ENCODE measurements around the gene MKLN1.
A peak's percentile ranks its signal among the peaks of the same experiment; 100 is the strongest.

The MKLN1 gene

DNA sequence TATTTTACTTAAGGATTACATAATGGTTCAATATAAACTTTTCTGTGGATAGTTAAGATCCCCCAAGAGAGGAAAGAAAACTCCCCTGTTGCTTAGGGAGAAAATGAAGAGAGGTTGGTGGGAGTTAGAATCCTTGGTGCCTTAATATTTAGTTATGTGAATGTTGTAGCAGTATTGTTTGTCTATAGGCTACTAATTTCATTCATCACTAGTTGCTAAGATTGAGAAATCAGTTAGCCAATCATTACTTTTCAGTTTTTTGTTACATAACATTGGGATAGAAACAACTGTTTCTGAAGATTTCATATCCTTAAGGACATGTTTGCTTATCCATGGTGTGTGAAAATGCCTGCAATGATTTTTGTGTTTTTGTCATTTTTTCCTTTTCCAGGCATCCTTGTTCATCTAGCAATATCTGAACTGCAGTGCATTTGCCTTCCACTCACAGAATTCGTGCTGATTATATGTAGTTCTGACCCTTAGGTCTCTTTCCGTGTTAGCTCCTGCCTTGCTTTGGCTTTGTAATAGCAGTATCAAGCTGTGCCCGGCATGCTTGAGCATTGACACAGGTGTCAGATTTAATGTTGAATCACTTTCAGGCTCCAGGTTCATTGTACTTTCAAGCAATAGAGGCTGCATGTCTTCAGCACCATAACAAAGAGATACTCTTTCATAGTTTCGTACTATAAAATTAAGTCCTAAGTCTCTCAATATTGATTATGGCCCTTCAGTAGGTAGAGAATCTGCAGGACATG, 143.8 kb downstream of the MKLN1 start:
- no peak for DNase-seq

DNA sequence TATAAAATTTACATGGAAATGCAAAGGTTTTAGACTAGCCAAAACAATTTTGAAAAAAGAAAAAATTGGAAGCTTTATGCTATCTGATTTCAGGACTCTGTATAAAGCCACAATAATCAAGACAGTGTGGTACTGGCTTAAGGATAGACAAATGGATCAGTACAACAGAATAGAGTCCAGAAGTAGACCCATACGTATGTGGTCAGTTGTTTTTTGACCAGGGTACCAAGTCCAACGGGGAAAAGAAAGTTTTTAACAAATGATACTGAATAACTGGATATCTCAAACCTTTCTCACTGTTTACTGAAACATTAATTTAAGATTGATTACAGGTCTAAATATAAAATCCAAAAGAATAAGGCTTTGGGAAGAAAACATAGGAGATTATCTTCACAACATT, 149.1 kb downstream of the MKLN1 start:
- no peak for DNase-seq

DNA sequence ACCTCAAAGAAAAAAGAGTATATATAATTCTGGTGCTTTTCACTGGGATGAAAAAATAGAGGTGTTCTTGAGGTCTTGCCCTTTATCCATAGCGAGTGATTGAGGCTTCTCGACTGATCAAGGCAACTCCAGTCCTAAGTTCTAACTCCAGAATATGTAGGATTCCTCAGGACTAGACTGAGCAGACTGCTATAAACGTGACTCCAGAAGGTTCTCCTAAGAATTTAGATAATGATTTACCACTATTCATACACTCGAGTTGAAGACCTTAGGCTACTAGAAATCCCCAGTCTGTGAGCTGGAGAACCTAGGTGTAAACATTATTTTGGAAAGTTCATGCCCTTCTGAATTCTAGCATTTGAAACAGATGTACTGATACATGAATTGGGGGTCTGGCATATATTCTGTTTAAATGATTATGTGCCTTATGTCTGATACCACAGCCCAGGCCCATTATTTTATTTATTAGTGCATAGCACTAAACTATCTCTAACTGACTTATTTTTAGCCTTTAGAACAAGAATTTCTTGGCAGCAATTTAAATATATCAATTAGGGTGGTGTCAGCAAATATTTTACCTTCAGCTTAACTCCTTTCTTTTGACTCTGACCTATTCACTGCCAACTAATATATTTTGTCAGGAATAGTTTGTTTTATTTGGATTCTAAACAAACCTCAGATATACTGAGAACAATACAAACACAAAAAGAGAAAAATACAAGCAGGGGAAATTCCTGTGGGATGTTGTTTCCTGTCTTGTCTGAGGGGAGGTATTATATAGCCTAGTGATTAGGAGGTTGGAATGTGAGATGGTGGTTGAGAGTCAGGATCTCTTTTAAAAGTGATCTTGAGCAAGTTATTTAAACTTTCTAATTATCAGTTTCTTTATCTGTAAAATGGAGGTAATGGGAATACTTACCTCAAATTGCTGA, 153.0 kb downstream of the MKLN1 start:
- no peak for DNase-seq

DNA sequence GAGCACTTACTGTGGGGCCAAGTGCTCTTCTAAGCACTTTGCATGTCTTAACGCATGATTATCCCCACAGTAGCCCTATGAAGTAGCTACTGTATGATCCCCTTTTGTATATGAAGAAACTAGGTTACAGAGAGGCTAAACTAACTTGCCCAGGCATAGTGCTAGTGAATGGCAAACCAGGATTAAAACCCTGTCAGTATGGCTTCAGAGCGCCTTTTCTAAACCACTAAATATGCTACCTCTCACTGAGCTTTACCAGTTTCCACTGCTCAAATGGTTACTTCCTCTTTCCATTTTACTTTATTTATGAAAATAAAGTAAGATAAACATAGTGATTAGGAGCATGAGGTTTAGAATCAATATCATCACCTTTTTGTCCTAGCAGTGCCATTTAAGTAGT, 155.1 kb downstream of the MKLN1 start:
- no peak for DNase-seq

DNA sequence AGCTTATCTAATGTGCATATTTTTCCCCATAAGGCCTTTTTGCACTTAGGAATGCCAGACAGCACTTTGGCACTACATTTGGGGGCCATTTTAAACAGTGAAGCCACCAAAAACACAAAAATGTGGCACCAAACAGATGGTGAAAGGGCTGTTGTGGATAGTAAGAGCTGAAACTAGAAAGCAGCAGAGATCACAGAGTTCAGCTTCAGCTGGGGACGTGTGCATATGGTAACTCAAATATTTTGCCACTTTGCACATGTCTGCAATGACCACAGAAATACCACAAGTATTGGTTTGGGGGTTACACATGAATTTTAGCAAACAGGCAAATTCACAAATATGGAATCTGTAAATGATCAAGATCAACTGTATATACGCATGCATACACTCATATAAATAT, 155.9 kb downstream of the MKLN1 start:
- DNase-seq, result no peak

DNA sequence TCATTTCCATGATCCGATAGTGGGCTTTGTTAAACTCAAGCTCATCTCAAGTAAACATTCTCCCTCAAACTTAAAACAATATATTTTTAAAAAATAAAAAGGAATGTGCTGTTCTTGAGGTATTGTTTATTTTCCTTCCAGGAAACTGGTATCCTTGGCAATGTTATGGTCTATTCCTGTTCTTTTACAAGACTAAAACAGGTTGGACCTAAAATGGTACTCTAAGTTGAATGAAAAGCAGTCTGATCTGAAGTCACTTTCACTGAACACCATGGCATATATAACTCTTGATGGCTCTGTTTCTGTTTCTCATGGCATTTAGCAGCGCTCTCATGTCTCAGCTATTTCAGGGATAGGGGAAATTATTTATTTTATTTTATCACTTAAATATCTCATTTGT, 158.7 kb downstream of the MKLN1 start:
- no peak for DNase-seq

DNA sequence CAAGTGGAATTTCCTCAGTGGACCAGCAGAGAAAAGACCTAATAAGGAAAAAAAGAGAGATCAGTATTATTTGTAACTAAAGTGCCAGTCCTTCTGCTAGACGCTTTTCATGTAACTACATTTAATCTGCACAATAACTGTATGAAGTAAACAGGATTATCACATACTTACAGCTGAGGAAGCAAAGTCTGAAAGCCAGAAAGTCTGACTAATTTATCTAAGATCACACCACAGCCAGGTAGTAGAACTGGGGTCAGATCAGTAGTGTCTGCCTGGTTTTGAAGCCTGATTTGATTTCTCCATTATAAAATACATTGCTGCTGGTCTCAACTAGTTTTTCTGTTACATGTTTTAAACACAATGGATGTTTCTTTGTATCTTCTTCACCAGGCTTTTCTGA, 159.5 kb downstream of the MKLN1 start:
- no peak for DNase-seq

DNA sequence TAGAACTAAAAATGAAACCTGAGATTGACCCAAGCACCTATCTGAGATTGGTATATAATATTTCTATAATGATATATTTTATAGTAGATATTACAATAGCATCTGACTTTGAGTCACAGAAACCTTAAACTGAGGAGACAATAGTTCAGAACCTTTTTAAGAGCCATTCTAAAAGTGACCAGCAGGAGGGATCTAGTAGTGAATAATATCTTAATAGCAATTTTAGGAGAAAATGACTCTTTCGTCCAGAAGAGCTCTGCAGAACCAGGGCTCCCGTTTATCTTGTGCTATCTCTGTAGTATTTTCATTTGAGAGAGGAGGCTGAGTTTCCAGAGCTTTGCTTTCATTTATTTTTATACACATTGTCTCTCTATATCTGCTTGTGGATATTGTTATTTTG, 160.7 kb downstream of the MKLN1 start:
- no peak for DNase-seq

DNA sequence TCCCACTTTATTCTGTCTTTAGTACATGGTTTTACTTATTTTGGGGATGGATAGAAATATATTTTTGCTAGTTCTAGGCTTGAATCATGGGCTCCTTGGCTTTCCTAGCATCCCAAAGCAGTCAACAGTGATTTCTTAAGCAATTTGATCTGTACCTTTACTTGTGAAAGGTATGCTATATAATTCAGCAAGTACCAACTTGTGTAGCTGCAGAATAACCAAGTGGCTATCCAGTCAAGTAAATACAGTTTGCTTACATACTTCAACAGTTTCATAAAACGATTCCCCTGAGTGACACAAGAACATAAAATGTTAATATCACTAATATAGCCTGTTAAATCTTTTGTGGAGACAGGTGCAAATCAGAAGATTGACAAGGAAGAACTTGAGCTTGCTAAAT, 161.5 kb downstream of the MKLN1 start:
- DNase-seq, result no peak

DNA sequence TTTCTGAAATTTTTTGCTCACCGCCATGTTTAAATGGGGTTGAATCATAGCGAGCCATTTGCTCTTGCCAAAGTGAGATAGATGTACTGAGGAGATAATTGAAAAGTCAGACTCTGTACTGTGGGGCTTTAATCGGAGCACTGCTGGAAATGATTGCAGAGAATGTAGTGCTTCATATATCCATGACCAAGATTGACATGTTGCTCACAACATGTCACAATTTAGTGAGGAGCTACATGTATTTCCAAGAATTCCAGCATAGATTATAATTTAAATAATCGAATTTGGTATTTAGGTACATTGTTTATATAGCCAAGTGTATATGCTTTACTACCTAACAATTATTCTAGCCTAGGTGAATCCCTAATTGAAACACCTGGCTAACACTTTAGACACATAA, 162.2 kb downstream of the MKLN1 start:
- DNase-seq, result no peak

DNA sequence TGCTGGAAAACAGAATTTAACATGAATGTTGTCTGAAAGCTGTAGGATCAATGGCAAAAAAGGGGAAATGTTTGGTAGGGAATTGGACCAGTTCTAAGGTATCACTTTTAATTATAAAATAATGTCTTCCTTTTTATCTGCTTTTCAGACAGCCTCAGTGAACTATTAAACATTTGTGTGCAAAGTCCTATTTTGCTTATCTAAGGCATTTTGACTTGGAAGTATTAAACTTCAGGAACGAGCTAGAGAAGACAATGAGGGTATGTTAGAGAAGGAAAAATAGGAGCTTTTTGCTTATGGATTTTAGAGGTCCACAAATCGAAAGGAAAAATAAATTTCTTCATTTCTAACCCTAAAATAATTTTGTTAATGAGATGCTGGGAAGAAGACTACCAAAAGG, 165.4 kb downstream of the MKLN1 start:
- DNase-seq, result no peak

DNA sequence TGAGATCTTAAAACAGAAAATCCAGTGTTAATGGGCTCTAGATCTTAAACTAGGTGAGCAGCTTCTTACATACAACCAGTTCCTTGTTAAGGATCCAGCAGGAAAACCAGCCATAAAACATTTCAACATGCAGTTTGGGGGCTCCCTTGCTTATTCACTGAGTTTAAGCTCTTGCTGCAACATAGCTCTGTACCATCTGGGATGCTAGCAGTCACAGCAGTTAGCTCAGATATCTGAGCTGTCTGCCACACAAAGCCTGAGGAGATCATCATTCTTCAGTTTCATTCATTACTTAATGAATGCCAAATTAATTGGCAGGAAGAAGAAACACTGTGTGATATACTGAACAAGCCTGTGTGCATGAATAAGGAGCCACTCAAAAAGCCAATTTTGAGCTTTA, 165.9 kb downstream of the MKLN1 start:
- no peak for DNase-seq

DNA sequence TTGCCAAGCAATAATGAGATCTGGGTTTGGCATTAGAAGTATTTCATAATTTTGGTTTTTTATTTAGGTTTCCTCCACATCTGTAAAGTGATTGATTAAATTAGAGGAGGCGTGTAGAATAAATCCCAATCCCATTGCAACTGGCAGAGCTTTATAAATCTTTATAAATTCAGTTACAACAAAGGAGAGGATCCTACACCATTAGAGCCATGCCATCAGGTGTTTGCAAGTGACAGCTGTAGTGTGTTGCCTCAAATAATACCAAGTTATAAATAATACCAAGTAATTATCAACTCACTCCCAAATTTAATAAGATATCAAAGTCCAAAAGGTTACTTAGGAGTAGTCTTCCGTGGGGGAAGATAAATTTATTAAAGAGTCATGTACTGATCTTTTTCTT, 166.5 kb downstream of the MKLN1 start:
- no peak for DNase-seq

DNA sequence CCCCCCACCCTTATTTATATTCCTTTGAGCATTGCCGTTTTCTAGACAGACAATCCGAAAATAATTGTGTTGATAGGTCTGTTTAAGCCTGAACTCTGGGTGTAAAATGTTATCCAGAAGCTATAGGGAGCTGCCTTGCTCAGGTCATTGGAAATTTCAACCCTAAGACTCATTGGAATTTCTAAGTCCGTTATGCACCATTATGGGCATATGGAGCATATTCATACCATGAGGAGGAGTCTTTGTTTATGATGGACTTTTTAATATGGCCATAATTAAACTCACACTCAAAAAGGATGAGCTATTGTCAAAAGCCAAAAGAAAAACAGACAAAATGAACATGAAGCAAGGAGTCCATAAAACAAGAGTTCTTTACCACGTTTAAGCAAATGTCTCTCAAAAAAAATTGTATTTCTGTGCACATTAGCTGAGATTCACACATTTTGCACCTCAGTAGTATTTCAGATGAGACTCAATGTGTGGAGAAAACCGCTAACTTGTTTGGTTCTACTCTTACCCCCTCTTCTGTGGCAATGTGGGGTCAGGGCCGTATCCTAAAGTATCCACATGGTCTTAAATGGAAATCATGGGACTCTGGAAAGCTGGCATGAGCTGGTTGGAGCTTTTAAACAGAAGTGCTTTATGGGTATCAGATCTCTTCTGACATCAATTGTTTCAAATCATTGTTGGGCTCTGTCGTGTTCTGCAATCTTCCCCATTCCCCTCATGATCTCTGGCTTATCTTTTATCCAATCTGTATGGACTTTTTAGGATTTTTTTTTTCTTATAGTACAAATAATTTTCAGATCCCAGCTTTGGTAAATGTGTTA, 168.2 kb downstream of the MKLN1 start:
- no peak for DNase-seq

DNA sequence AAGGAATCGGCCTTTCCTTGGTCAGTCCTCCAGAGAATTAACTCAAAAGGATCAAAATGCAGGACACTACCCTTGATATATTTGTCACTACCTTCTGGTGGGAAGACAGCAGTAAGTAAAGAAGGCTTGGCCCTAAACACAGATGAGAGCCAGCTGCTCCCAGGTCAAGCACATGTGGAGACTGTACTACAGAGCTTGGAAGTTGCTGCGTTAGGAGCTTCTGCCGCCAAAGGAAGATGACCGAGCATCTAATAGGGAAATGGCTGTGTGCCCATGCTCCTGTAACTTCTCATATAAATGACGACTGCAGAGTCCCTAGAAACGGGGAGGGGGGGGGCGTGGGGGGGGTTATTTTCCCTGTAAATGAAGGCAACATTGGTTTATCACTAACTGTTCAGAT, 169.8 kb downstream of the MKLN1 start:
- DNase-seq, result no peak

DNA sequence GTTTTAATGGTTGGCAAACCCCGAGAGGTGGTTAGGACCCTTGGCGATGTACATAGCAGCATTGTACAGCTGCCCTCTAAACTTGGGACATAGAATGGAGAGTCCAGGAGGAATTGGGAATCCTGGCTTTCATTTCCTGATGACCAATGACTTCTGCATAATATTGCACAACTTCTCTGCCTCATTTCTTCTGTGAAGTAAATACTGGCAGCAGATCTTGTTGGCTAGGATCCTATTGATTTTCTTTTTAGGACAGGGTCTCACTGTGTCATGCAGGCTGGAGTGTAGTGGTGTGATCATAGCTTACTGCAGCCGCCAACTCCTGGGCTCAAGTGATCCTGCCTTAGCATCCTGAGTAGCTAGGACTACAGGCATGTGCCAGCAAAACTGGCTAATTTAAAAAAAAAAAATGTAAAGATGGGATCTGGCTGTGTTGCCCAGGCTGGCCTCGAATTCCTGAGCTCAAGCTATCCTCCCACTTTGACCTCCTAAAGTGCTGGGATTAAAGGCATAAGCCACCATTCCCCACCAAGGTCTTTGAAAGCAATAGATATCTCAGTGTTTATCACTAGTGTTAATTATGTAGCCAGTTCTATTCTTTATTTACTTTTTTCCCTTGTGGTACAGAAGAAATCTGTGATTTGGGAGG, 170.7 kb downstream of the MKLN1 start:
- no peak for DNase-seq

DNA sequence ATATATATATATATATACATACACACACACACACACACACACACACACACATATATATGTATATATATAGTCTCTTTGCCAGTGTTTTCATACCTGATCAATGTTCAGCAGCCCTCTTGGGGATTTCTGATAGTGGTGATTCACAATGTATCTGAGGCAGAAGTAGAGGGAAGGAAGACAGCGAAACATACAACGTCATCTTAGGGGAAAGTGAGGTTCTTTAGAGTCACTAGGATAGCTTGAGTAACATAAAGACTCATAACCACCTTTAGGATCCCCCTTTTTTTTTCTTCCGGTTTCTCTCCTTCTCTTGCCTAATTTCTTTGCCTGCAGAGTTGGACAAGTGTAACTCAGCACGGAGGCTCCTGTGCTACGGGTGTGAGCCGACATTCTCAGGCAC, 172.1 kb downstream of the MKLN1 start:
- no peak for DNase-seq

DNA sequence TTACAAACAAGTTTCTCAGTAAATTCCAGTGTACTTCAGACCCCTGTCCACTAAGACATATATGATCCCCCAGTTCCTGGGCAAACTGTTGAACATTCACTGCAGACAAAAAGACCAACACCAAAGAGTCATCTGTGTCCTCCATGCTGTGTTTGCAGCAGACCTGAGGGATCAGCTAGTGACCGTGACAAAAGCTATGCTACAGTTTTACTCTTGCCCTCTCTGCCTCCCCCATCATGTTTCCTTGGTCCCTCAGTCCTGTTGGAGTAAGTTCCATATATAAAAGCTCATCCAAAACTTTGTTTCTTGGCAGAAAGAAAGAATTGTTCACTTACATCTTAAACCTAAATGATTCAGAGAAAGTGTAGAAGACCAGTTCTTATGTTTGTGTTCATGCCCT, 172.7 kb downstream of the MKLN1 start:
- DNase-seq, result no peak

DNA sequence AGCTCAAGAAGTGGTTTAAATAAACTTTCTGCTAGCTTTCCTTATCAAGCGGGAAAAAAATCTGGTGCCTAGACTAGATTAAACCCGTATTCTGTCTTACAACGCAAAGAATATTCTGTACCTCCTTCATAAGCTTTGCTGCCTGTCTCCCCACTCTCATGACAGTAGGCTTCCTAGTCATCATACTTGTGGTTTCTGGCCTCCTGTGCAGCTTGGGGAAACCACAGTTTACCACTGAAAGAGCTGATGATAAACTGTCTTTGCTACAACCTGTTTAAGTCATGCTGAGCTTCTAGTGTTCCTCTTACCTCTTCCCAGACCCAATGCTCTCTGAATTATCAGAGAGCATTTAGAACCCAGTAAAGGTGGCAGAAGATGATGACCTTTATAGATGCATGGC, 173.7 kb downstream of the MKLN1 start:
- peak; percentile 31 for DNase-seq

DNA sequence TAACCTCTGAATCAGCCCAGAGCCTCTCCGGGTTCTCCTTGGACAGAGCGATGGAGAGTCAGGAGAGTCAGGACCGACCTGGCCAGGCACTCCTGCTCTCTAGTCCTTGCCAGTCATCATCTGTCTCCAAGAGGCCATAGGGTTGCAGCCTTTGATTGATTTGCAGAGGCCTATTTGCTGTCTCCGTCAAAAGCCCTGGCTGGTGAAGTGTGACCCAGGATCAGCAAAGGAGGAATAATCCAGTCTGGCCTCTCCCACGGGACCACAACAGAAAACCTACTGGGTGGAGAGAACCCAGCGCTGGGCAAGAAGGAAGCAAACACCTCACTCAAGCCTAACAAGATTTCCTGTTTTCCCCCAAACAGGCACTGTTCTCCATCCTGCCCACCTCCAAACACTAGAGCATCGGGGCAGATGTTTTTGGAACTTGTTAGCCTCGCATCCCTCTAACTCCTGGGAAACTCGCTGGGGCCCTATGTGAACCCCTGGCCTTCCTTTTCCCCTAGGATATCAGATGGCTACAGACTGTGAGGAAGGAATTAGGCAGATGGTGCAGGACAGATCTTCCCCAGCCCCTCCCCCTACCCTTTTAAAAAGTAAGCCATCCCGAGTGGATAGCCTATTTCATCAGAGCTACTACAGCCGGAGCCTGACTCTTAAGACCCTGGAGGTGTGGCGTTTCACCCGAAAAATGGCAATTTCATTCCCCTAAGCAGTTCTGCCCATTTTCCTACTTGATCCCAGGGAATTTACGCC, 174.4 kb downstream of the MKLN1 start:
- DNase-seq, result no peak

DNA sequence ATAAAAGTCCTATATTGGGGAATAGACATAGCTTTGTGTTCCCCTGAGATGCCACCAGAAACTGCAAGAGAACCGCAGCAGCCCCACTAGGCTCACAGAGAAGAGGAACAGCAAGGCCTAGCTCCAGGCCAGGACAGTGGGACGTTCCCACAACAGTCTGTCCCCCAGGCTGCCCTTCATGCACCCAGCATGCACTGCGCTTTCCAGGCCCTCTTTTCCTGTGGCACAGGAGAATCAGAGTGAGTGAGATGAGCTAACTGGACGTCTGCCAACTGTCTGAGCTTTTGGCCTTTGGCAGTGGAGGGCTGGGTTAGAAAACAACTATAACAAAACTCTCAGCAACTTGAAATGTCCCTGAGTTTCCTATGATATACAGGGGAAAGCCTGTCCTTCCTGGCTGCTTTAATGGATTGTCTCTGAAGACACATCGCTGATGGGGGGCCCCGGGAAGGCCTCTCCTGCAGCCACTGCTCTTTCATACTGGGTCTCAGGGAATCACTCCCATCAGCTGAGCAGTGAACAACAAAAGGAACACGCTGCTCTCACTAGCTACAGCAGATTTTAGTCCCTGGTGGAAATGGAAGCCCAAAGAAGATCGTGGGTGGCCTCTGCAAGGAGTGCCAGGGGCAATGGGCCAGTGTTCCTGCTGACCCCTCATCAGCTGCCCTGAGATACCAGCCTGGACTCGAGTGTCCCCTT, 175.3 kb downstream of the MKLN1 start:
- DNase-seq, result no peak

DNA sequence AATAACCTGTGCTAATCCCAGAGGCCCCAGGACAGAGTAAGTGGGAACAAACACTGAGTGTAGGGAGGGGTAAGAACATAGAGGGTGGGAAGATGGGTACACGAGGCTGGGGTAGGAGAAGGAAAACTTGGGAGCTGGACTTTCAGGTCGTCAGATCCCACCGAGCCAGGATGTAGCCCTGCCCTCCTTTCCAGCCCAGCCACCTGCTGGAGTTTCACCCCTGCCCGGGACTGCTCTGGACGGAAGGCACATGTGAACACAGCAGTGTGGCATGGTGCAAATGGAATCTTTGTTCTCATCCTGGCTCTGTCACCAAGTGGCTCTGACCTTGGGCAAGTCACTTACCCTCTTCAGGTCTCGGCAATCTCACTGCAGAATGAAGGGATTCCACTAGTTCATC, 176.0 kb downstream of the MKLN1 start:
- no peak for DNase-seq

All from activated gamma-delta T cell treated with Interleukin-2 at 50 U/mL for 16 hours (primary cell).